OCI-LY3 (cell line): ENCODE data around the gene SLC25A21.

Experiments
- EZH2phosphoT487 ChIP-seq: fragments of 200-600 bp; shearing (Covaris generic); IDR thresholded peaks from 2 replicates; pipeline ENCODE4 v1.6.1; 2018; ENCODE audit warnings: antibody characterized with exemption, mixed run types, low read depth
- TF ChIP-seq, protein P1 (sequence below): fragments of 200-600, 300-600 bp; sonication (generic); IDR thresholded peaks from 2 replicates; pipeline ENCODE4 v1.5.1; 2014; ENCODE audit warnings: antibody characterized with exemption, low read length, low read depth

DNA sequence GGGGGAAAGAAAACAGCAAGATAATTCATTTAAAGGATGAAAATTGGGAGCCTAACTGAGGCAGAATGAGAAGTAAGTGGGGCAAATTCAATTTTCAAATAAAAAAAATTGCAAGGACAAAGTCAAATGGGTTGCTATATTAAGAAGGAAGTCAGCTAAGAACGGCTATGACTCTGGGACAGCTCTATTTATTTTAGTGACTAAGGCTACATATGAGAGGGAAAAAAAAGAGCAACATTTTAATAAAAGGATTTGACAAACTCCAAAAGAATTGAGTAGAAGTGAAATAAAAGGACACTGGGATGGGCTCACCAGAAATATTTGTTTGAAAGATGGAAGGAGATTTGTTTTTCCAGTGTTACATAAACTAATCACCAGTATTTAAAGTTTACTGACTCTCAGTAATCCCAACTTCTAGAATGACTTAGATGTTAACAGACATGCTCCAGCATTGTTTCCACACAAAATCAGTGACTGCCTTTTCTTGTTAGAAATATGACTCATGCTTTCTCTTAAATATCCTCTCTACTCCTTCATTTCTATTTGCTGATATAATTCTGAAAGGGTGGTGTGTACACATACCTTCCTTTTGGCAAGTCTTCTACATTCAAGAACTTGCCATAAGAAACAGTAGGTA, 198.5 kb downstream of the SLC25A21 start:
- TF ChIP-seq, protein P1, sequence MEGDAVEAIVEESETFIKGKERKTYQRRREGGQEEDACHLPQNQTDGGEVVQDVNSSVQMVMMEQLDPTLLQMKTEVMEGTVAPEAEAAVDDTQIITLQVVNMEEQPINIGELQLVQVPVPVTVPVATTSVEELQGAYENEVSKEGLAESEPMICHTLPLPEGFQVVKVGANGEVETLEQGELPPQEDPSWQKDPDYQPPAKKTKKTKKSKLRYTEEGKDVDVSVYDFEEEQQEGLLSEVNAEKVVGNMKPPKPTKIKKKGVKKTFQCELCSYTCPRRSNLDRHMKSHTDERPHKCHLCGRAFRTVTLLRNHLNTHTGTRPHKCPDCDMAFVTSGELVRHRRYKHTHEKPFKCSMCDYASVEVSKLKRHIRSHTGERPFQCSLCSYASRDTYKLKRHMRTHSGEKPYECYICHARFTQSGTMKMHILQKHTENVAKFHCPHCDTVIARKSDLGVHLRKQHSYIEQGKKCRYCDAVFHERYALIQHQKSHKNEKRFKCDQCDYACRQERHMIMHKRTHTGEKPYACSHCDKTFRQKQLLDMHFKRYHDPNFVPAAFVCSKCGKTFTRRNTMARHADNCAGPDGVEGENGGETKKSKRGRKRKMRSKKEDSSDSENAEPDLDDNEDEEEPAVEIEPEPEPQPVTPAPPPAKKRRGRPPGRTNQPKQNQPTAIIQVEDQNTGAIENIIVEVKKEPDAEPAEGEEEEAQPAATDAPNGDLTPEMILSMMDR, result no peak
- no peak for TF ChIP-seq EZH2phosphoT487
